ENCODE results near the gene CEP72.
A peak's percentile ranks its signal among the peaks of the same experiment; 100 is the strongest.
"Not testable (repeated sequence)": the region's sequence is repeated elsewhere in the genome, so short reads cannot be mapped to it uniquely, and the experiment has no call there.

The CEP72 gene, protein sequence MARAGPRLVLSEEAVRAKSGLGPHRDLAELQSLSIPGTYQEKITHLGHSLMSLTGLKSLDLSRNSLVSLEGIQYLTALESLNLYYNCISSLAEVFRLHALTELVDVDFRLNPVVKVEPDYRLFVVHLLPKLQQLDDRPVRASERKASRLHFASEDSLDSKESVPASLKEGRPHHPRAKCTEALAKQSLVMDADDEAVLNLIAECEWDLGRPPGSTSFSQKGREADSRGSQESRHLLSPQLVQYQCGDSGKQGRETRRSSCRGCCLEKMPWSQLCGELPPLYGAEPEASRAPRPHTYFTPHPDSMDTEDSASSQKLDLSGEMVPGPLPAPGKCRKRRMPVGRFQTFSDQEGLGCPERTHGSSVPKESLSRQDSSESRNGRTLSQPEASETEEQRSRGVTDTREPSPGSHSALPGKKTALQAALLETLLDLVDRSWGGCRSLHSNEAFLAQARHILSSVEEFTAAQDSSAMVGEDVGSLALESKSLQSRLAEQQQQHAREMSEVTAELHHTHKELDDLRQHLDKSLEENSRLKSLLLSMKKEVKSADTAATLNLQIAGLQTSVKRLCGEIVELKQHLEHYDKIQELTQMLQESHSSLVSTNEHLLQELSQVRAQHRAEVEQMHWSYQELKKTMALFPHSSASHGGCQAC
- 9.9 to 10.6 reads per million in 2 donors for total RNA-seq

DNA sequence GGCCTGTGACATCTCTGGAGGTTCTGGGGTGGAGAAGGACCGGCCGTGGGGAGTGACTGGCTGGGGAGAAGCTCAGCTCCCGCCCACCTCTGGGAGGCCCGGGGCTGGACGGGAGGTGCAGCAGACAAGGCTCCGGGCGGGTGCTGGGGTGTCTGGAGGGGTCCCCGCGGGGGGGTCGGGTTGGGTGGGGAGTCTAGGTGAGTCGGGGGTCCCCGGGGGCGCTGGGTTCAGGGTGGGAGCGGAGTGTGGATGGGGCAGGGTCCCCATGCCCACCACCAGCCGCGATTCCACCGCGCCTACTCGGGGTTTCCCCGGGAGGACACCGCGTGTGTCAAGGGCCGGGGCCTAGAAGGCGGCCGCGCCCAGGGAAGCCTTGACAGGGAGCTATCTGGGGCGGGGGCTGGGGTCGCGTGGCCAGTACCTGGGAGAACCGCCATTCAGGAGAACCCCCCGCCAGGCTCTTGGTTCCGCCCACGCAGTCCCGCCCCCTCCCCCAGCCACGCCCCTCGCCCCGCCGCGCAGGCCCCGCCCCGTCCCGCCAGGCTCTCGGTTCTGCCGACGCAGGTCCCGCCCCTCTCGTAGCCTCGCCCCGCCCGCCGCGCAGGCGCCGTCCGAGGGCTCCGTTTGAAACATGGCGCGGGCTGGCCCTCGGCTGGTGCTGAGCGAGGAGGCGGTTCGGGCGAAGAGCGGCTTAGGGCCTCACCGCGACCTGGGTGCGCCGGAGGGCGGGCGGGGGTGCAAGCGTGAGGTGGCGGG is at the start of gene CEP72:
CEP72 (plus strand) TSS at position 610 of the 756 bp plus-strand sequence; CDS start at position 632, 22 bp downstream.
- peak; percentile 79 to 91 (median 91) for DNase-seq

DNA sequence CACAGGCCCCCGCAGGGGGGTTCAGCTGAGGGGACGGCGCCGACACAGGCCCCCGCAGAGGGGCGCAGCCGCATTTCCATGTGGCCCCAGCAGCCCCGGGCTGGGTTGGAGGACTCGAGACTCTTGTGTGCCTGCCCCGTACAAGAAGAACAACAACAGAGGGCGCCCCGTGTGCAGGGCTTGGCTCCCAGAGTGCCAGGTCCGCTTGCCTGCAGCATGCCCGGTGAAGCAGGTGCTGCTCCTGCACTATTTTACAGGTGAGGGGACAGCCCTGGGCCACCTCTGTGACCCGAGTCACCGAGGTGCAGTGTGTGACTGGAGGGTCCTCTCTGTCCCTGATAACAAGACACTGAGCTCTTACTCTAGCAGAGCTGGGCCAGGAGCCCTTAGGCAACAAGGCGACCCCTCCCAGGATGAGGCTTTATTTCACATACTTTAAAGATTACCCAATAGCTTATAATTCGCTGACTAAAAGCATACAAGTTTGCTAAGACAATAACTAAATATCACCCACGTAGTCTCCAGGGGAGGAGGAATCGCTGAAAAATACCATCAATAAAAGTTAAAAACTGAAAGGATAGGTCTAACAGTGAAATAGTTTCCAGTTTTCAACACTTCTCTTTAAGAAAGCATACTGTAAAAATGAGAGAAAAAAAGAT is 46.2 kb upstream of the CEP72 start:
- DNase-seq: no peak

DNA sequence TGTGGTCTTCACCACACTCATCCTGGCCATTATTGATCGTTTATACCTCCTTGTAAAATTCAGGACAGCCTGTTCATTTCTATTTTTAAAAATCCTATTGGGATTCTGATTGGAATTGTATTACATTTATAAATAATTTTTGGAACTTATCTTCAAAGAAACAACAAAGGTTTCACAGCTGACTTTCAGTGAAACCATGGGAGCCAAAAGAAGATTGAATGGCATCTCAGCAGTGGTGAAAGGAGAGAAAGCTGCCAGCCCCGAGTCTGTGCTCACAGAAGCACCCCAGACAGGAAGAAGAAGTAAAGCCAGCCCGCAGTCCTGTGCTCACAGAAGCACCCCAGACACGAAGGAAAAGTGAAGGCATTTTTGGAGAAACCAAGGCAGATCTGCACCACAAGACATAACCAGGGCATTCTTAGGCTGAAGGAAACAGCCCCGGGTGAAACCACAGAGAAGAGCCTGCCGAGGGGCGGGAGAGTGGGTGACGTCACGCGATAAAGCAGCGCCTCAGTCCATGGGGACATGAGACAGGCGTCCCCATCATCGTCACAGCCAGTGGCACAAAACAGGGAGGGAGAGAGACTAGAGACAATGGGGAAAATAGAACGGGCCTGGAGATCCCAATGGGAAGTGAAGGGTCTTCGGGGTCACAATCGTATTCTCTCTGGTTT is 45.4 kb upstream of the CEP72 start:
- DNase-seq: no peak

DNA sequence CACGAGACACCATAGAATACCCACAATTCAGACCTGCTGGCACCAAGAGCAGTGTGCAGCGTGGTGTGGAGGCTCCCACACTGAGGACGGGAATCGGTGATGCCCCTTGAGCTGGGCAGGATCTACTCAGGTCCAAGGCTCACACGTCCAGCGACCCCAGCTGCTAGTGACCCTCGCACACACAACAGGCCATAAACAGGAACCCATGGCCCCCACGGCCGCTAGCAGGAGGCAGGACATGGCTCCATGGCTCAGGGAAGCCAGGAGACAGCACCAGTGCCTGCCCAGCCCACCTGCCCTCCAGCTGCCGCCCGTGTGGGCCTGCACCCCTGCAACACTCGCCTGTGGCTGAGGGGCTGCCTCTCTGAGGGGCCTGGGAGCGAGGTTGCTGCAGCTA is 44.5 kb upstream of the CEP72 start:
- DNase-seq: no peak

DNA sequence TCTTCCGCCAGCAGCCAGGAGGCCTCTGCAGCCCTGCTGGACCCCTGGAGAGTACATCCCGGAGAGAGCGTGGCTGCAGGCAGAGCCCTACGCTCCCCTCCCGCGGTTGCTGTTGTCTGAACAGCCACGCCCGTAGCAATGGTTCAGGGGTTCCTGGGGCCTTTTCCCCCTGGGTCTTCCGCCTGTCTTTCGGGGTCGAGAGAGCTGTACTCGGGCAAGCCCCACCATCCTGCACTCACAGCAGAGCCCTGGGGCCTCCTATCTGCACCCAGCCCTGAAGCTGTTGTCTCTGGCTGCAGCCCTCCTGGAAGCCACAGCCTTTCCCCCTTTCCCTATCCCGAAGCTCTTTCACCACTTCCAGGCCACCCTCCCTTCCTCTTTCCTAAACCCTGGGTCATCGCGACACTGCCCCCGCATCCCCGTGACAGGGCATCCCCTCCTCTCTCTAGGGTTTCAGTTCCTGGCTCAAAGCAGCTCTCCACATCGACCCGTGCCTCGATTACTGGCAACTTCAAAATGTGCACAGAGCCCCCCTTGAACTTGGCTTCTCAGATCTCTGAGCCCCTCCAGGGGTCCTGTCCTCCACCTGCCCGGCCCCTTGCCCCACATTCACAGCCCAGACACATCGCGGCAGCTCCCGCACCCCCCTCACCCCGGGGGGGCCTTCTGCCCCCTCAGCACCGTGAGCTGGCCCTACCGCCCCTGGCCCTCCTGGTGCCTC is 43.9 kb upstream of the CEP72 start:
- DNase-seq: no peak

DNA sequence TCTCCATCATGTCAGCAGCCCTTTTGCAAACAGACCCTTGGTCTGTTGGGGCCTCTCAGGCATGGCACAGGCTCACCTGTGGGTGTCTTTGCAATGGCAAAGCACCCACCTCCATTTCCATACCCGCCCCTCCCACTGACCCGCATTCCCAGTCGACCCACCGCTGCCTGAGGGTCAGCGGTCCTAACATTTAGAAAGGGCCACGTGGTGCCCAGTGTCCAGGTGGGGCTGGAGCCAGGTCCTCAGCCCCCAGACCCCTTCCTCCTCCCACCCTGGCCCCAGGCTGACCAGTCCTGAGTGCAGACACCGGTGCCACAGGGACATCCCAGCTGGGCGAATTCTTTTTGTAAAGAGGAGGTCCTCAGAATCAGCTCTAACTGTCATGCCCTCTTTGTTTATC is 43.3 kb upstream of the CEP72 start:
- no peak for DNase-seq

DNA sequence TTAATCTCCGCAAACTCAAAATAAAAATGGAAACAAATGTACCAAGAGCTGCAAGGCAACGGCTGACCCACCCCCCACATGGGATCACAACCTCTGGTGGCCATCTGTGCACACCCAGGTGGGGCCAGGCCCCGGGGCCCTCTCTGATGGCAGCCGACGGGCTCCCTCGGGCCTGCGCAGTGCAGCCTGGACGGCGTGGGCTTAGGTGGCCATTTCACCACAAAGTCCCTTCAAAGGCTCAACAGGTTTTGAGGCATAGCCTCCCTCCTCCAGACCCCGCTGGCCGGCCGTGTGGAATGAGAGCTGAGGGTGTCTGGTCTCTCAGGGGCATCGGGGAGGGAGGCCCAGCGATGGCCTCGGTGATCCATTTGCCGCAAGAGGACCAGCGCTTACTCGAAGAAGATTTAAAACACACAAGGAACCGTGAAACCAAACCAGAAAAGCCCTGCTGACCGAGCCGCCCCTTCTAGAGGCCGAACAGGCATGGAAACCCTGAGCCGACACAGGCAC is 42.7 kb upstream of the CEP72 start:
- no peak for DNase-seq

DNA sequence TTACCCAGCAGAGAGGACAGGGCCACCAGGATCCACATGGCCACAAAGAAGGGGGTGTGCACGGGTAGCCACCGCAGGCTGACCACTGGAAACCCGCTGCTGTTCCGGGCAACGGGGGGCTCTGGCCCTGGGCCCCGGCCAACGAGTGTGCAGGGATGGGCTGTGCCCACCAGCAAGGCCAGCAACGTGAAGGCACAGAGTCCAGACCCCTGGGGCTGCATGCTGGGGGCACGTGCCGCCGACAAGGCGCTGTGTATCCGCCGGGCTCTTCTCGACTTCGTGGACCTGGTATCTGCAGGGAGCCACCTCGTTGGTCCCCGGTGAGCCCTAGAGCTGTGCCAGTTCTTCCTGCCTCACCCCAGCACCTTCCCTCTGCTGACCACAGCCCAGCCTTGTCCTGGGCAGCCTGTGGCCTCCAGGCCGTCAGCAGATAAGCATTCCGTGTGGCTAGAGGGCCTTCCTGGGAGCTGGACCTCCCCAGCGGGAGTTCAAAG is 42.2 kb upstream of the CEP72 start:
- DNase-seq: no peak

DNA sequence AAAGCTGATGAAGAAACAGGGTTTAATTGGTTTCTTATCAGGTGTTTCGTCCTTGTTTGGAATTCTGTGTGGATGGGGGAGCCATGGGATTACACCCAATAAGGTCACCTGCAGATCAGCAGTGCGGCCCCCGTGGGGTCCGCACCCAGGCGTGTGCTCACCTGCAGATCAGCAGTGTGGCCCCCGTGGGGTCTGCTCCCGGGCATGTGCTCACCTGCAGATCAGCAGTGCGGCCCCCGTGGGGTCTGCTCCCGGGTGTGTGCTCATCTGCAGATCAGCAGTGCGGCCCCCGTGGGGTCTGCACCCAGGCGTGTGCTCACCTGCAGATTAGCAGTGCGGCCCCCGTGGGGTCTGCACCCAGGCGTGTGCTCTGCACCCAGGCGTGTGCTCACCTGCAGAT is 41.7 kb upstream of the CEP72 start:
- DNase-seq: no peak

DNA sequence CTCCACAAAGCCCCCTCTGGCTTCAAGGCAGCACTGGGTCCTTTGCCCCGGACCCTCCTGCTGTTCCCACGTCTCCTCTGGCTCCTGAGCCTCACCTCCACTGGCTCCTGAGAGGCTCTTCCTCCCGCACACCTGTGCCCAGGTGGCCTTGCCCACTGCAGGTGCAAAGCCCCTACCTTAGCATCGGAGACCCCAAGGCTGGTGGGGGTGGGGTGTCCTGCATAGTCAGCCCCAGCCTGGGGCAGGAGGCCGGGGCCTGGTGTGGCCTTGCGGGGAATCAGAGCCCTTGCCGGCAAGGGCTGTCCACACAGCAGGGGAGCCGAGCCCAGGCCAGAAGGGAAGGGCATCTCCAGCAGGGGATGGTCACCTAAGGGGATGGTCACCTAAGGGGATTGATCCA is 41.3 kb upstream of the CEP72 start:
- DNase-seq: no peak

DNA sequence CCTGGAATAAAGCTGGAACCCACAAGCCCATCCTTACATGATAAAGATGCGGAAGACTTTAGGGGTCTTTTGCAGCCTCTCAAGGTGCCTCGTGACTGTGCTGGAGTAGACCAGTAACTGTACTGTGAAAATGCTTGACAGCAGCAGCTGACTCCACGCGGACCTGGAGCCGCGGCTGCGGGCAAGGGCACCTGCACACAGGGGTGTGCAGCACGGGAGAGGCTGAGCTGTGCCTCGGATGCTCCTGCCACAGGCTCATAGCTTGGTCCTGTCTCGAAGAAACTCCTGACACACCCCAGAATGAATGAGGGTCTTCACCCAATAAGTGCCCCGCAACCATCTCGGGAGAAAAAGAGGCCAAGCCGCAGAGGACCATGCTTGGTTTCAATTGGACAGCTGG is 40.3 kb upstream of the CEP72 start:
- DNase-seq: no peak

DNA sequence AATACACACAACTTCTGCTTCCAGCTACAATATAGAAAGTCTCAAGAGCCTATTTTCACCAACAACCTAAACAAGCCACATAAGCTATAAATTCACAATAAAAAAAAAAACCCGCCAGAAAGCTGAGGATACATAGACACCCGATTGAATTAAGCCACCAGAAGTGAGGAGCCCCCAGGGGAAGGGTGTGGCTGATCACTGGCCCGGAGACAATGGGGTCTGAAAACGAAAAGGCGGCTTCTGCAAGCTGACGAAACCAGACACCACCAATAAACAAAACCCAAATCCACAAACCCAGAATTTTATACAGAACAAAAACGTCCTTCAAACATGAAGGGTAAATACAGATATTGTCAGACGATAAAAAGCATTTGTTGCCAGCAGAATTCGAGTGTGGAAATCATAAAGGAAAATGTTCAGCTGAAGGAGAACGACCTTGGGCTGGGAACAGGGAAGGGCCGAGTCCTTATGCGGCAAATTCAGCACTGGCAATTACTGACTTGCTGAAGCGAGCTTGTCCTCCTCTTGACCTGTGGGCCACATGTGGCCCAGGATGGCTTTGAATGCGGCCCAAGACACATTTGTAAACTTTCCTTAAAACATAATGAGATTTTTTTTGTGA is 39.6 kb upstream of the CEP72 start:
- DNase-seq: no peak

DNA sequence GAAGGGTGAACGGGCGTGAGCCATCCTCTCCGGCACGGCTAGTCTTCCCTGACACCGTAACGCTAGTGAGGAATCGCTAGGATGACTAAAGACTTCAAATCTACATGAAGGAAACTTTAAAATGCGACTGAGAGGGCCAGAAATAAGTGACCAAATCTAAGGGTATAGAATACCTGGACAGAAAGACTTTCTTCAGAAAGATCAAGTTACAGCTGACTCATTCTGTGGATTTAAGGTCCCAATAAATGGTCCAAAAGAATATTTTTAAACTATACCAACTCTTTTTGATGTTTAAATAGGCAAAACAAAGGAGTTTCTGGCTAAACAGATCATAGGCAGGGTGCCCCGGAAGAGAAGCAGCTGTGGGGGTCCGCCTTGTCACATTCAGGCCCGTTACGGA is 38.9 kb upstream of the CEP72 start:
- no peak for DNase-seq

DNA sequence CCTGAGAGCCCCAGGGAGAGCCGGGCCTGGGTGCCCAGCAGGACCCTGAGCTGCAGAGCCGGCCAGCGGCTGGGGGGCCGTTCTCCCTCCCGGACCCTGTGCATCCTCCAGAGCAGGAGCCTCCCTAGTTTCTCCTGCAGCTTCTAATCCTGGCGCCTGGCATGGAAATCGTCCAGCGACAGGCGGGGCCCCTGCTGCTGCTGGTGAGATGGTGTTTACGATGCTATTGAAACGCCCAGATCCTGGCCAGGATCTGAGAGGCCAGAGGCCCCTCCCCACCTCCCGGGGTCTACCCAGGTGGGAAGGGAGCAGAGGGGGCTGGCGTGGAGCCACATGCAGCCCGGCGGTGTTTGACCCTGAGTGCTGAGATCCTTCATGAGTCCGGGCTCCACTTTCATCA is 38.2 kb upstream of the CEP72 start:
- DNase-seq: no peak

DNA sequence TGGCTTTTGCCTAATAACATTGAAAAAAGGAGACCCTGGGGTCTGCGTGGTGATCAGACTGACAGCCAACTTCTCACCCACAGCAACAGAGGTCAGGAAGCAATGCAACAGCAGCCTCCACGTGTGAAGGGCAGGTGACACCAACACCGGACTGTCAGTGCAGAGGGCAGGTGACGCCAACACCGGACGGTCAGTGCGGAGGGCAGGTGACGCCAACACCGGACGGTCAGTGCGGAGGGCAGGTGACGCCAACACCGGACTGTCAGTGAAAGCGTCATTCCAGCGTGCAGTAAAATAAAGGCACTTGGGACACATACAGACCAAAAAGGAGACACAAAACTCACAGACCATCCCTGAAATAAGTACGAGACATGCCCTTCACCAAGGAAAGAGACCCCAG is 37.2 kb upstream of the CEP72 start:
- DNase-seq: no peak

DNA sequence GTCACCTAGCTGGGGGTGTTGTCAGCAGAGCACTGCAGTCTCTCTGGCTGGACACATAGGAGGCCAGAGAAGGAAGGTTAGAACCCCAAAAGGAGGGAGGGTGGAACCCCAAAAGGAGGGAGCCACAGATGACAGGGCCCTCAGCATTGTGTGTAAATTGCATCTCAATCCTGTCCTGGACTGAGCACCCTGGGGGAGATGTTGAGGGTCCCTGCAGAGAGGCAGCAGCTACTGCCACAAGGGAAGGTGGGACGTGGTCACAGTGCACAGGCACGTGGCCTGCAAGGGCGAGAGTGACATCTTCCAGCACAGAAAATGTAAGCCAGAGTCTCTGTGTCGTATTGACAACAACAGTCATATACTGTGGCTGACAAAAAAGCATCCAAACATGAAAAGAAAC is 36.5 kb upstream of the CEP72 start:
- DNase-seq: no peak

DNA sequence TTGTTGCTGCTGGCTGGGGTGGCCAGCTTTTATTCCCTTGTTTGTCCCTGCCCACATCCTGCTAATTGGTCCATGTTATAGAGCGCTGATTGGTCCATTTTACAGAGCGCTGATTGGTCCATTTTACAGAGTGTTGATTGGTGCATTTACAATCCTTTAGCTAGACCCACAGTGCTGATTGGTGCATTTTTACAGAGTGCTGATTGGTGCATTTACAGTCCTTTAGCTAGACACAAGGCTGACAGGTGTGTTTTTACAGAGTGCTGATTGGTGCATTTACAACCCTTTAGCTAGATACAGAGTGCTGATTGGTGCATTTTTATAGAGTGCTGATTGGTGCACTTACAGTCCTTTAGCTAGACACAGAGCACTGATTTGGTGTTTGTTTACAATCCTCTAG is 34.9 kb upstream of the CEP72 start:
- not testable (repeated sequence) for DNase-seq

DNA sequence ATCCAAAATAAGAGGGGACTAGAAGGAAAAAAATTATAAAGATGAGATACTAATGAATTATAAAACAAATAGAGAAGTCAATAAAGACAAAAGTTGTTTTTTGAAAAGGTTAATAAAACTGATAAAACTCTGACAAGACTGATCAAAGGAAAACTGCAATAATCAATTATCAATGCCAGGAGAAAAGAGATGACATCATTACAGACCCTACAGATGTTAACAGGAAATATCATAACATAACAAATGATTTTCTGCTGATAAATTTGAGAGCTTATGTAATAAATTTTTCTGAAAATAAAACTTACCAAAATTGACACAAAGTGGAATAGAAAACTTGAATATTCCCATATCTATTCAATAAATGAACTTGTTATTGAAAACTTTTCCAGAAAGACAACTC is 34.3 kb upstream of the CEP72 start:
- DNase-seq: no peak

DNA sequence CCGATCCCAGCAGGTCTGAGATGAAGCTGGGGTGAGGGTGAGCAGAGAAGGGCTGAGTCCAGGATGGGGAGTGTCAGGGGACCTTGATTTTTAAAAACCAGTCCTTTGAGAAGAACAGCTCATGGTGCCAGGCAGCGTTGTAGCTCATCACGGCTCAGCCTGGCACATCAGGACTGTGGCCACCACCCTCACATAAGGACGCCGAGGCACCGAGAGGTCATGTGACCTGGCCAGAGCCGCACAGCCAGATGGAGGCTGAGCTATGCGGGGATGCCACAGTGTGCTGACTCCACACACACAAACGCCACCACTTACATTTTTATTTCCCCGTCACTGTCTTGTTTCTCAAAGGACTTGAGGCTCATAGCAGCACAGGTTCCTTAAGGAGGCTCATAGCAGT is 32.9 kb upstream of the CEP72 start:
- no peak for DNase-seq

DNA sequence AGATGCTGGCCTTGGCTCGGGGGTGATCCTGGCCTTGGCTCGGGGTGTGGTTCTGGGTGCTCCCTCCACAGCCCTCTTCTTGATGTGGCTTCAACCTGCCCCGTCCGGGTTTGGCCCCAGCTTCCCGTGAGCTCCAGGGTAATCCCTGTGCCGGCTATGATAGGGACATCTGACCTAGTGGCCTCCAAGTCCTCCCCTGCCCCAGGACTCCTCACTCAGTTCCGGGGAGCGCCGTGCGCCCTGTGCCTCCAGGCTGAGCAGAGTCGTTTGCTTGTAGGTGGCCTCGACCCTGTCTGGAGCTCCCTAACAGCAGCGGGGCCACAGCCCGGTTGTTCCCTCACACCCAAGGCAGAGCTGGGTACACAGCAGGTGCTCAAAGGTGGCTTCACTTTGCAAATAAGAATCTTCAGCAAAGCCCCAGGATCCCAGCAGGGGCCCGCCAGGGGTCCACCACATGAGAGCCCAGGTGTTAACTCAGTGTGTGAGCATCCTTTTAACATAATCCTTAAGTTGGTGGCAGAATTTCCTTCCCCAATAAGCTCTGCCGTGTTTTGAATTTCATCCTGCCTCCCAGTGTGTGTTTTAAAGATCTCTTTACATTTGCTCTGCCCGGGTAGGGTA is 32.3 kb upstream of the CEP72 start:
- DNase-seq: no peak

DNA sequence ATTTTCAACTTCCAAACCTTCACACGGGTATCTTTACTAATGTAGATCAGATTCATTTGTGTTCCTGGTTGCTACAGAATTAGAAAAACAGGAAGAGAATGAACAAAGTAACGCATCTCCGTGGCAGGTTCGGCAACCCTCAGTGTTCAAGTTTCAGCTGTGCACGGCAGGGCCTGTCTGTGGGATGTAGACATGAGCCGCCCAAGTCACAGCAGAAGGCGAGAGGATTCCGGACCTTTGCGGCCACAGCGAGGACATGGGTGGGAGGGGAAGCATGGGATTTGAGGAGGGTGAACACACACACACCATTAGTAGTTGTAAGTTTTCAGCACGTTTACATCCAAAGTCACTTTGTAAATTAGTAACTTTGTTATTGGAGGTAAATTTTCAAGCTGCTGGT is 31.7 kb upstream of the CEP72 start:
- DNase-seq: no peak

All from T-helper 2 cell (primary cell).